Esophagus muscularis mucosa (tissue), 4 donors: ENCODE results near the gene RAB10. TPM values are rescaled to one million over a fixed set of nuclear protein-coding genes. Genes with fewer than 3 reads are reported as not detected.
A peak's percentile ranks its signal among the peaks of the same experiment; 100 is the strongest.

Source experiments
- DNase-seq: peaks from one replicate; pipeline ENCODE4 v3.0.0-alpha.2; 2017; ENCODE audit errors: extremely low spot score
- H3K27ac ChIP-seq, 4 donors: fragments of 200-600 bp; sonication (generic); replicated peaks in 1 of 4; 1 replicate in 3 of 4; 2 replicates in 1 of 4; pipeline ENCODE4 v1.5.1; 2016 to 2019; ENCODE audit warnings: mild to moderate bottlenecking in 1 of 4
- H3K27me3 ChIP-seq, 4 donors: fragments of 200-600 bp; sonication (generic); one replicate each; pipeline versions ENCODE4 v1.5.1 to v1.6.0; 2016 to 2019
- H3K36me3 ChIP-seq, 4 donors: fragments of 200-600 bp; sonication (generic); one replicate each; pipeline ENCODE4 v1.5.1; 2016 to 2019
- H3K4me1 ChIP-seq, 4 donors: fragments of 200-600 bp; sonication (generic); one replicate each; pipeline ENCODE4 v1.5.1; 2016 to 2019
- H3K4me3 ChIP-seq, 4 donors: fragments of 200-600 bp; sonication (generic); 1 replicate in 2 of 4; 2 replicates in 2 of 4; pipeline ENCODE4 v1.5.1; 2016 to 2019; ENCODE audit warnings: mild to moderate bottlenecking in 4 of 4, moderate library complexity in 1 of 4
- H3K9me3 ChIP-seq, 4 donors: fragments of 200-600 bp; sonication (generic); 1 replicate in 3 of 4; 2 replicates in 1 of 4; pipeline ENCODE4 v1.5.1; 2016 to 2019
- EP300 ChIP-seq: sonication (generic); formaldehyde crosslinking; IDR thresholded peaks from one replicate; pipeline ENCODE4 v1.6.1; 2017; ENCODE audit warnings: antibody characterized with exemption
- POLR2A ChIP-seq: fragments of 450-650 bp; IDR thresholded peaks from one replicate; pipeline ENCODE4 v1.6.1; 2017; ENCODE audit warnings: antibody characterized with exemption, moderate library complexity, mild to moderate bottlenecking, low read depth
- POLR2AphosphoS5 ChIP-seq, 2 donors: sonication (generic); formaldehyde crosslinking; IDR thresholded peaks; one replicate each; pipeline ENCODE4 v1.6.1; 2017; ENCODE audit warnings: antibody characterized with exemption in 2 of 2
- WGBS: methylation state at CpG from one replicate; pipeline ENCODE4 v1.1.5; 2018; 5-methylcytosine and 5-hydroxymethylcytosine counted together
- intact Hi-C: fragments of 100-400 bp; cut with DNase I; formaldehyde crosslinking; loops from one replicate; pipeline ENCODE4 v1.15.1; 2023
- small RNA-seq, 3 donors: library from RNA; depleted of rRNA; stranded (forward); fragments of <200 nt; gene quantifications; one replicate each; pipeline ENCODE3, GENCODE V24; 2016
- total RNA-seq, 4 donors: library from RNA; depleted of rRNA; stranded (reverse); fragments of >200 nt; gene quantifications; one replicate each; pipeline versions ENCODE4 v1.1.0 to v1.2.1, GENCODE V29; 2016
- TF ChIP-seq, protein P1 (sequence below), 3 experiments: fragments of 200-600 bp in 2 of 3; fragments of 450-650 bp in 1 of 3; sonication (generic) in 2 of 3; IDR thresholded peaks; one replicate each; pipeline ENCODE4 v1.5.1; 2017 to 2019; ENCODE audit warnings: antibody characterized with exemption in 3 of 3, mild to moderate bottlenecking in 2 of 3, moderate library complexity in 1 of 3

Gene RAB10
- total RNA-seq, 4 donors from 2014 or later = 91.0 to 106 (median 98.1) TPM

DNA sequence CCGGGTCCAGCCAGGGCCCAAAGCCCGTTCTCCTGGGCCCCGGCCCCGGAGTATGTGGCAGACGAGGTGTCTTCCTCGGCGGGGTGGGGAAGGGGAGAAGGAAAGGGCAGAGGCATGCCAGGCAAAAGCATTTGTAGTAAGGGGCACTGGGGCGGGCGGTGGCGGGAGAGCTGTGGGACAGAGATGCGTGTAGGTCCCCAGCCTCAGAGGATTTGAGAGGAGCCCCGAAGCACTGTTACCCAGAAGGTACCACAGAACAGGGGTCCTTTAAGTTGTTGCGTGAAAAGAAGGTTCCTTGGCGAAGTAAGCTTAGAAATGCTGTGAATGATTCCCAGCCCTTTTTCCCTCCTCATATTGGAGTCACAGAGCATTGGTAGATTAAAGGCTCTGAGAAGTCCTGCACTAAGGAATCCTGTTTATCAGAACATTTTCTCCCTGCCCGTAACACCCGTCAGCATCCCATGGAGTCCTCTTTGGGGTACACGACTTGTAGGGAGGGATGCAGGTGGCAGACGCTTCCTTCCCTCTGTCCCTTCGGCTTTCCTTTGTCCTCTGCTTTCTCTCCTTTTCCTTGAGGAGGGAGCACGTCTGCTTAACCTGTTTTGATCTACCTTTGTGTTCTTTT lies 151.5 kb downstream of the RAB10 start:
- Histone ChIP-seq H3K27ac (peak overlapping the region; percentile 78 to 82 (median 79)), H3K9me3 (no peaks in the 10 kb centered on the region), H3K27me3 (no peaks in the 10 kb centered on the region), H3K36me3 (peaks cover 0 to 14% (median 8%) of the 10 kb centered on the region in 4 donors), H3K4me3 (peak overlapping the region; percentile 71 to 77 (median 72)), H3K4me1 (peaks cover 0 to 35% (median 22%) of the 10 kb centered on the region in 4 donors)
- no peak for DNase-seq
- TF ChIP-seq, protein P1, sequence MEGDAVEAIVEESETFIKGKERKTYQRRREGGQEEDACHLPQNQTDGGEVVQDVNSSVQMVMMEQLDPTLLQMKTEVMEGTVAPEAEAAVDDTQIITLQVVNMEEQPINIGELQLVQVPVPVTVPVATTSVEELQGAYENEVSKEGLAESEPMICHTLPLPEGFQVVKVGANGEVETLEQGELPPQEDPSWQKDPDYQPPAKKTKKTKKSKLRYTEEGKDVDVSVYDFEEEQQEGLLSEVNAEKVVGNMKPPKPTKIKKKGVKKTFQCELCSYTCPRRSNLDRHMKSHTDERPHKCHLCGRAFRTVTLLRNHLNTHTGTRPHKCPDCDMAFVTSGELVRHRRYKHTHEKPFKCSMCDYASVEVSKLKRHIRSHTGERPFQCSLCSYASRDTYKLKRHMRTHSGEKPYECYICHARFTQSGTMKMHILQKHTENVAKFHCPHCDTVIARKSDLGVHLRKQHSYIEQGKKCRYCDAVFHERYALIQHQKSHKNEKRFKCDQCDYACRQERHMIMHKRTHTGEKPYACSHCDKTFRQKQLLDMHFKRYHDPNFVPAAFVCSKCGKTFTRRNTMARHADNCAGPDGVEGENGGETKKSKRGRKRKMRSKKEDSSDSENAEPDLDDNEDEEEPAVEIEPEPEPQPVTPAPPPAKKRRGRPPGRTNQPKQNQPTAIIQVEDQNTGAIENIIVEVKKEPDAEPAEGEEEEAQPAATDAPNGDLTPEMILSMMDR (IDR thresholded peaks at IDR 0.05) = no peak
- TF ChIP-seq POLR2AphosphoS5 (IDR thresholded peaks at IDR 0.05) (no peak), POLR2A (no peak)
- WGBS = 37% methylated on average over 20 of the region's 20 CpGs
- intact Hi-C loops = no loop called here

- no peak for TF ChIP-seq EP300
- TF ChIP-seq POLR2AphosphoS5 (IDR thresholded peaks at IDR 0.05) = no peak
- no peak for TF ChIP-seq POLR2A
- TF ChIP-seq, protein P1 (IDR thresholded peaks at IDR 0.05) = no peak
- Histone ChIP-seq H3K4me3 (peak overlapping the region in 3 of 4 donors; percentile 71 to 77 (median 72)), H3K9me3 (no peaks in the 10 kb centered on the region), H3K27me3 (no peaks in the 10 kb centered on the region), H3K4me1 (peaks cover 0 to 35% (median 22%) of the 10 kb centered on the region in 4 donors), H3K36me3 (peaks cover 5 to 21% (median 16%) of the 10 kb centered on the region in 4 donors), H3K27ac (peak overlapping the region in 2 of 4 donors; percentile 79 to 82)
- no peak for DNase-seq
- intact Hi-C loops = no loop called here
- WGBS = 92% methylated on average over 12 of the region's 16 CpGs
Measured at GRCh38 chr2:26185954-26186770, 152.3 kb downstream of the RAB10 start.

Small RNA genes within 50 kb of the gene (small RNA-seq; reads per million reads assigned to genes)
- gene RNU6-942P (0 reads per million in 3 donors), gene UQCRHP2 (0 reads per million in 3 donors)

Other genes starting within 250 kb of the RAB10 start
- 10 to 100 TPM; 17.4 to 25.1 (median 20.5) TPM for gene ASXL2, start 155.6 kb upstream of the RAB10 start, total RNA-seq
- 10 to 100 TPM in 2 of 4 donors, 1 to 10 TPM in 2; 6.6 to 14.3 (median 9.3) TPM for gene KIF3C, start 51.6 kb upstream of the RAB10 start, total RNA-seq
- gene GAREM2, start 139.0 kb downstream of the RAB10 start, total RNA-seq = 1 to 10 TPM; 2.5 to 5.5 (median 3.6) TPM
- 100 to 1,000 TPM; 155 to 266 (median 175) TPM for gene HADHA, start 210.5 kb downstream of the RAB10 start, total RNA-seq
- 100 to 1,000 TPM; 163 to 399 (median 192) TPM for gene HADHB, start 210.9 kb downstream of the RAB10 start, total RNA-seq